CD4-positive, alpha-beta T cell (primary cell): ENCODE measurements around the gene DUSP22. TPM values are rescaled to one million over a fixed set of nuclear protein-coding genes. Genes with fewer than 3 reads are reported as not detected.

Experiments
- ATAC-seq: fragments of 200-7000 bp; cut with Tn5 transposase; one replicate; pipeline ENCODE4 v1.10.0; 2022; ENCODE audit warnings: mild to moderate bottlenecking; ENCODE audit not compliant: poor library complexity
- CTCF ChIA-PET: fragments of 350-600 bp; sonication (Branson Sonifier 250); formaldehyde crosslinking; loops from one replicate; lab custom pipeline; 2021; ENCODE audit warnings: antibody characterized with exemption, inconsistent platforms; lab: Charles Lee
- POLR2A ChIA-PET: fragments of 350-600 bp; sonication (Branson Sonifier 250); formaldehyde crosslinking; loops from one replicate; lab custom pipeline; 2021; ENCODE audit warnings: antibody characterized with exemption, inconsistent platforms; lab: Charles Lee
- DNase-seq, 14 experiments: peaks; one replicate each; pipeline ENCODE4 v3.0.0-alpha.2; 2013 to 2020; ENCODE audit warnings: mixed read lengths in 2 of 14
- H3K27ac ChIP-seq, 2 donors: one replicate each; pipeline versions ENCODE4 v1.5.1 to v1.7.0; 2013; ENCODE audit warnings: low read length in 2 of 2, low read depth in 1 of 2, mild to moderate bottlenecking in 1 of 2
- H3K27me3 ChIP-seq, 2 experiments: 1 replicate in 1 of 2; 2 replicates in 1 of 2; pipeline versions ENCODE4 v1.6.1 to v1.7.0; 2013; ENCODE audit warnings: low read length in 2 of 2, control low read depth in 1 of 2, mild to moderate bottlenecking in 1 of 2, moderate library complexity in 1 of 2; ENCODE audit not compliant: insufficient read depth in 2 of 2, control insufficient read depth in 1 of 2
- H3K36me3 ChIP-seq: one replicate; pipeline ENCODE4 v1.6.1; 2013; ENCODE audit warnings: low read length, control low read depth; ENCODE audit not compliant: insufficient read depth
- H3K4me1 ChIP-seq: one replicate; pipeline ENCODE4 v1.6.1; 2013; ENCODE audit warnings: low read length, control low read depth; ENCODE audit not compliant: insufficient read depth
- H3K4me3 ChIP-seq: one replicate; pipeline ENCODE4 v1.5.1; 2013; ENCODE audit warnings: mild to moderate bottlenecking, low read length, moderate library complexity
- H3K9me3 ChIP-seq, 2 experiments: 1 replicate in 1 of 2; 2 replicates in 1 of 2; pipeline versions ENCODE4 v1.6.1 to v1.7.0; 2013; ENCODE audit warnings: low read length in 2 of 2, mild to moderate bottlenecking in 2 of 2, control low read depth in 1 of 2, moderate library complexity in 1 of 2; ENCODE audit not compliant: control insufficient read depth in 1 of 2, insufficient read depth in 1 of 2
- H3K27ac Mint-ChIP-seq: one replicate; pipeline ENCODE4 v1.8.0; 2020; ENCODE audit warnings: mixed read lengths
- H3K27me3 Mint-ChIP-seq: one replicate; pipeline ENCODE4 v1.8.0; 2021; ENCODE audit warnings: mixed read lengths
- H3K36me3 Mint-ChIP-seq: one replicate; pipeline ENCODE4 v1.8.0; 2021; ENCODE audit warnings: low read depth, mixed read lengths
- H3K4me1 Mint-ChIP-seq: one replicate; pipeline ENCODE4 v1.8.0; 2021; ENCODE audit warnings: low read depth, mixed read lengths
- H3K4me3 Mint-ChIP-seq: one replicate; pipeline ENCODE4 v1.8.0; 2020; ENCODE audit warnings: mild to moderate bottlenecking, mixed read lengths
- H3K9me3 Mint-ChIP-seq: one replicate; pipeline ENCODE4 v1.8.0; 2020; ENCODE audit warnings: mixed read lengths
- intact Hi-C, 2 experiments: fragments of 100-400 bp; cut with DNase I in 1 of 2; cut with micrococcal nuclease in 1 of 2; formaldehyde crosslinking; loops; one replicate each; pipeline versions ENCODE4 v1.15.1 to v1.9.0; 2023 to 2025; cut with DNase I, micrococcal nuclease
- total RNA-seq, 174 experiments: library from RNA in 2 of 174; stranded (reverse) in 2 of 174; gene quantifications; one replicate each; pipeline ENCODE4 v1.2.3 and lab custom pipeline; 2021 to 2026
- TF ChIP-seq, protein P1 (sequence below): fragments of 200-600 bp; IDR thresholded peaks from one replicate; pipeline ENCODE4 v1.8.0; 2022; ENCODE audit warnings: antibody characterized with exemption, mild to moderate bottlenecking

DUSP22 gene
- total RNA-seq, 2 experiments from 2014 or later = 25.4 to 26.3 TPM

DNA sequence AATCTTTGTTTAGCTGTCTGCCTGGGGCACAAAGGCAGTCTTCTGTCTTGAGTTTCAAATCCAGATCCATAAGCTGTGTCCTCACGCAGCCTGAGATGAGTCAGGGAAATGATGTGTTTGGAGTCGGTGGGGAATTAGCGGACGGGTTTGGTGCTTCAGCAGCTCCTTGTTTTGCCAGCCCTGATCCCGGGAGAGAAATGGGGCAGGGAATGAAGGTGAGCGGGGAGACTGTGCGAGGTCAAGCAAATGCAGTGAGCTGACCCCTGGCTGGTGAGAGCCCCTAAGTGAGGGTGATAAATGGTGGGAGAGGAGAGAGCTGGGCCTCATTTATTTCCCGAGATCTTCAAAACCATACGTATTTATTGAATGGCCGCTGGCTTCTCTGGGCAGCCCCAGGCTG is 21.6 kb downstream of the DUSP22 start:
- Histone ChIP-seq H3K9me3 (peaks cover 0 to 18% of the 10 kb centered on the region in 2 experiments), H3K27ac (no peak overlapping the region), H3K27me3 (no peaks in the 10 kb centered on the region), H3K4me1 (peaks cover 8% of the 10 kb centered on the region), H3K36me3 (no peaks in the 10 kb centered on the region), H3K4me3 (no peak overlapping the region)
- Mint-ChIP-seq H3K36me3 (peaks cover 27% of the 10 kb centered on the region), H3K27me3 (no peaks in the 10 kb centered on the region), H3K9me3 (no peaks in the 10 kb centered on the region), H3K4me3 (no peak overlapping the region), H3K27ac (no peak overlapping the region), H3K4me1 (peaks cover 23% of the 10 kb centered on the region)
- DNase-seq (no peak), ATAC-seq (no peak)
- POLR2A ChIA-PET = no interaction called here
- intact Hi-C loops = no loop called here
- CTCF ChIA-PET = no interaction called here
- TF ChIP-seq, protein P1, sequence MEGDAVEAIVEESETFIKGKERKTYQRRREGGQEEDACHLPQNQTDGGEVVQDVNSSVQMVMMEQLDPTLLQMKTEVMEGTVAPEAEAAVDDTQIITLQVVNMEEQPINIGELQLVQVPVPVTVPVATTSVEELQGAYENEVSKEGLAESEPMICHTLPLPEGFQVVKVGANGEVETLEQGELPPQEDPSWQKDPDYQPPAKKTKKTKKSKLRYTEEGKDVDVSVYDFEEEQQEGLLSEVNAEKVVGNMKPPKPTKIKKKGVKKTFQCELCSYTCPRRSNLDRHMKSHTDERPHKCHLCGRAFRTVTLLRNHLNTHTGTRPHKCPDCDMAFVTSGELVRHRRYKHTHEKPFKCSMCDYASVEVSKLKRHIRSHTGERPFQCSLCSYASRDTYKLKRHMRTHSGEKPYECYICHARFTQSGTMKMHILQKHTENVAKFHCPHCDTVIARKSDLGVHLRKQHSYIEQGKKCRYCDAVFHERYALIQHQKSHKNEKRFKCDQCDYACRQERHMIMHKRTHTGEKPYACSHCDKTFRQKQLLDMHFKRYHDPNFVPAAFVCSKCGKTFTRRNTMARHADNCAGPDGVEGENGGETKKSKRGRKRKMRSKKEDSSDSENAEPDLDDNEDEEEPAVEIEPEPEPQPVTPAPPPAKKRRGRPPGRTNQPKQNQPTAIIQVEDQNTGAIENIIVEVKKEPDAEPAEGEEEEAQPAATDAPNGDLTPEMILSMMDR = no peak

DNA sequence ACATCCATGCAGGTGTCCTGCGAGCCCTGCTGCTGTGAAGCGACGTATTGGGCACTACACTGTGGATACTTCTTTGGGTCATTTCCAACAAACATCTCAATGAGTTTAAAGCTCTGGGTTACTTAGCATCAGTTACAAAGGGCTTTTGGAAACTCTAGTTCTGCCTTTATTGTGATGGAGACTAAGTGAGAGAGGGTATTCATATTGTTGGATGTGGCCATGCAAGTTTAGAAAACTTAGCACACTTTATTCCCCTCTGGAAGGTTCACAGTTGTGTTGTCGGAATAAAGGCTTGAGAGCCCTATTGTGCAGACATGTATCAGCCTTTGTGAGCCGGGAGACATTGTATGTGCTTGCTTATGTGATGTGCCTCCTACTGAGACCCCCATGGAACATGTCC is 22.1 kb downstream of the DUSP22 start:
- intact Hi-C loops = no loop called here
- TF ChIP-seq, protein P1 = no peak
- CTCF ChIA-PET = no interaction called here
- Histone ChIP-seq H3K27me3 (no peaks in the 10 kb centered on the region), H3K9me3 (peaks cover 0 to 18% of the 10 kb centered on the region in 2 experiments), H3K4me3 (no peak overlapping the region), H3K36me3 (no peaks in the 10 kb centered on the region), H3K4me1 (peaks cover 8% of the 10 kb centered on the region), H3K27ac (no peak overlapping the region)
- no peak for DNase-seq
- Mint-ChIP-seq H3K27me3 (no peaks in the 10 kb centered on the region), H3K27ac (no peak overlapping the region), H3K4me3 (no peak overlapping the region), H3K4me1 (peaks cover 23% of the 10 kb centered on the region), H3K9me3 (no peaks in the 10 kb centered on the region), H3K36me3 (peaks cover 24% of the 10 kb centered on the region)
- POLR2A ChIA-PET = no interaction called here
- no peak for ATAC-seq

DNA sequence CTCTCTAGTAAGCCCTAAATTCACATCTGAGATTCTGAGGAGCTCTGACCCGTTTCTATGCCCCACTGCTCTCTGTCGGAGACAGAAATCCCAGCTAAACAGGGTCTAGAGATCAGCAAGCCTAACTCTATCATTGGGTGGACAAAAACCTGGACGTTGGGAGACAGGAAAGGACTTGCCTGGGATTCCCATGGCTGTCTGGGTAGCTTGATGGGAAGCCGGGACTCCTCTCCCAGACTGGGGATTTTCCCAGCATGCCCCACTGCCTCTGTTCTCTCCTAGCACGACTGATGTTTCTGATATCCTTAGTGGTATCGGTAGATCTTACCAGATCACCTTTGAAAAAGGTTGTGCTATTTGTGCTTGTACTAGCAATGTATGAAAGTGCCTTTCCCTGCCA is 22.9 kb downstream of the DUSP22 start:
- Mint-ChIP-seq H3K4me3 (no peak overlapping the region), H3K4me1 (peaks cover 23% of the 10 kb centered on the region), H3K9me3 (no peaks in the 10 kb centered on the region), H3K36me3 (peaks cover 22% of the 10 kb centered on the region), H3K27ac (no peak overlapping the region), H3K27me3 (no peaks in the 10 kb centered on the region)
- ATAC-seq = no peak
- intact Hi-C loops = no loop called here
- no peak for DNase-seq
- Histone ChIP-seq H3K4me3 (no peak overlapping the region), H3K36me3 (no peaks in the 10 kb centered on the region), H3K27ac (no peak overlapping the region), H3K27me3 (no peaks in the 10 kb centered on the region), H3K9me3 (peaks cover 0 to 13% of the 10 kb centered on the region in 2 experiments), H3K4me1 (peaks cover 8% of the 10 kb centered on the region)
- TF ChIP-seq, protein P1 = no peak
- ChIA-PET CTCF (interaction anchor here (1.5 kb wide), 1 partner anchor 126 kb away, joined by 5 read pairs; no protein-coding TSS in a partner anchor), POLR2A (no interaction called here)
